GM10266 (cell line): ENCODE results near the gene FBH1.
"Not testable (repeated sequence)": the region's sequence is repeated elsewhere in the genome, so short reads cannot be mapped to it uniquely, and the experiment has no call there.

ENCODE experiments used
- DNase-seq: peaks from one replicate; pipeline ENCODE4 v3.0.0; 2012; ENCODE audit errors: extremely low spot score
- TF ChIP-seq, protein P1 (sequence below): IDR thresholded peaks from 2 replicates; pipeline ENCODE4 v1.5.1; 2012; ENCODE audit warnings: mild to moderate bottlenecking, low read depth; ENCODE audit not compliant: control insufficient read depth, insufficient read depth; ENCODE audit errors: missing control alignments

The FBH1 gene

GRCh38 chr10:5869156-5869555, 20.9 kb upstream of the FBH1 start:
- TF ChIP-seq, protein P1, sequence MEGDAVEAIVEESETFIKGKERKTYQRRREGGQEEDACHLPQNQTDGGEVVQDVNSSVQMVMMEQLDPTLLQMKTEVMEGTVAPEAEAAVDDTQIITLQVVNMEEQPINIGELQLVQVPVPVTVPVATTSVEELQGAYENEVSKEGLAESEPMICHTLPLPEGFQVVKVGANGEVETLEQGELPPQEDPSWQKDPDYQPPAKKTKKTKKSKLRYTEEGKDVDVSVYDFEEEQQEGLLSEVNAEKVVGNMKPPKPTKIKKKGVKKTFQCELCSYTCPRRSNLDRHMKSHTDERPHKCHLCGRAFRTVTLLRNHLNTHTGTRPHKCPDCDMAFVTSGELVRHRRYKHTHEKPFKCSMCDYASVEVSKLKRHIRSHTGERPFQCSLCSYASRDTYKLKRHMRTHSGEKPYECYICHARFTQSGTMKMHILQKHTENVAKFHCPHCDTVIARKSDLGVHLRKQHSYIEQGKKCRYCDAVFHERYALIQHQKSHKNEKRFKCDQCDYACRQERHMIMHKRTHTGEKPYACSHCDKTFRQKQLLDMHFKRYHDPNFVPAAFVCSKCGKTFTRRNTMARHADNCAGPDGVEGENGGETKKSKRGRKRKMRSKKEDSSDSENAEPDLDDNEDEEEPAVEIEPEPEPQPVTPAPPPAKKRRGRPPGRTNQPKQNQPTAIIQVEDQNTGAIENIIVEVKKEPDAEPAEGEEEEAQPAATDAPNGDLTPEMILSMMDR, result no peak
- no peak for DNase-seq

GRCh38 chr10:5871596-5871995, 18.4 kb upstream of the FBH1 start:
- TF ChIP-seq, protein P1, result no peak

DNA sequence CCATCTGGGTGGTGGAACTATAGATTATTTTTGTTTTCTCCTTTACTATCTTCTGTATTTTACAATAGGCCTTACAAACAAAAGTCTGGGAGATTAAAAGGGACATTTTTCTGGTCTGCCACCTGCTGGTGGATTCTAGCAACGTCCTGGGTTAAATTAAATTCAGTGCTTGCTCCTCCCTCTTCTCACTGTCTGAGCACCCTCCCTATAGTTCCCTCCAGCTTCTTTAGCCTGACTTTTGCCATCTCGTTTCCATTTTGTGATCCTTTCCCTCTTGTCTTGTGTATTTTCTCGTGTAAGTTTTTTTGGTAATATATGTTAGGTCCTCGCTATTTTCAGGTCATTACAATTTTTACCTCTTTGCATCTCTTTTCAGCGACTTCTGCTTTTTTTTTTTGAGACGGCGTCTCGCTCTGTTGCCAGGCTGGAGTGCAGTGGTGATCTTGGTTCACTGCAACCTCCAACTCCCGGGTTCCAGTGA, 16.5 kb upstream of the FBH1 start:
- DNase-seq, result peak; percentile 78
- TF ChIP-seq, protein P1, result peak; percentile 73

More at GRCh38 chr10:5871596-5871995, 18.4 kb upstream of the FBH1 start:
- no peak for DNase-seq

GRCh38 chr10:5876181-5876768, 13.8 kb upstream of the FBH1 start:
- no peak for DNase-seq
- TF ChIP-seq, protein P1, result no peak

GRCh38 chr10:5877041-5877440, 13.0 kb upstream of the FBH1 start:
- not testable (repeated sequence) for DNase-seq

- DNase-seq, result no peak
- TF ChIP-seq, protein P1, result no peak
Observed at GRCh38 chr10:5882961-5883360, 7.1 kb upstream of the FBH1 start.

DNA sequence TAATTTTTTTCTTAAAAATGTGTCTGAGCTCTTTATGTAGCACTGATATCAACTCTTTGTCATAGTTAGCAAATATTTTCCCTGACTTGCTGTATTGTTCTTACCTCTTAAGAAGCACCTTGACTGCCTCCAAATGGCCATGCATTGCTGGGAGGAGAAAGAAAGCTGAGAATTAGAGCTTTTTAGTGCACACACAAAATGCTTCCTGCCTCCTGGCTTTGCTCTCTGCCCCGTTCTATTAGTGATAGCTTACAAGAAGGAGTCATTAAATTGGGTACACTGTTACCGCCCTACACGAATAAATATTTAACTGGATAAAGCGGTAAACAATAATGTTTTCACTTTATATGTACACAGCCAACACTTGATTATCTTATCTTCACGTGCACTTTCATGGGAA, 4.4 kb upstream of the FBH1 start:
- TF ChIP-seq, protein P1, result no peak
- DNase-seq, result no peak

GRCh38 chr10:5887029-5887428, 3.0 kb upstream of the FBH1 start:
- no peak for DNase-seq
- TF ChIP-seq, protein P1, result no peak
